ENCODE measurements around the gene MSMB.
"Not testable (repeated sequence)": the region's sequence is repeated elsewhere in the genome, so short reads cannot be mapped to it uniquely, and the experiment has no call there.

MSMB gene, protein sequence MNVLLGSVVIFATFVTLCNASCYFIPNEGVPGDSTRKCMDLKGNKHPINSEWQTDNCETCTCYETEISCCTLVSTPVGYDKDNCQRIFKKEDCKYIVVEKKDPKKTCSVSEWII

GRCh38 chr10:46046261-46046660, at the start of gene MSMB:
Gene MSMB (minus strand): TSS chr10:46046269. CDS start chr10:46046237, 32 bp downstream.
- no peak for DNase-seq

DNA sequence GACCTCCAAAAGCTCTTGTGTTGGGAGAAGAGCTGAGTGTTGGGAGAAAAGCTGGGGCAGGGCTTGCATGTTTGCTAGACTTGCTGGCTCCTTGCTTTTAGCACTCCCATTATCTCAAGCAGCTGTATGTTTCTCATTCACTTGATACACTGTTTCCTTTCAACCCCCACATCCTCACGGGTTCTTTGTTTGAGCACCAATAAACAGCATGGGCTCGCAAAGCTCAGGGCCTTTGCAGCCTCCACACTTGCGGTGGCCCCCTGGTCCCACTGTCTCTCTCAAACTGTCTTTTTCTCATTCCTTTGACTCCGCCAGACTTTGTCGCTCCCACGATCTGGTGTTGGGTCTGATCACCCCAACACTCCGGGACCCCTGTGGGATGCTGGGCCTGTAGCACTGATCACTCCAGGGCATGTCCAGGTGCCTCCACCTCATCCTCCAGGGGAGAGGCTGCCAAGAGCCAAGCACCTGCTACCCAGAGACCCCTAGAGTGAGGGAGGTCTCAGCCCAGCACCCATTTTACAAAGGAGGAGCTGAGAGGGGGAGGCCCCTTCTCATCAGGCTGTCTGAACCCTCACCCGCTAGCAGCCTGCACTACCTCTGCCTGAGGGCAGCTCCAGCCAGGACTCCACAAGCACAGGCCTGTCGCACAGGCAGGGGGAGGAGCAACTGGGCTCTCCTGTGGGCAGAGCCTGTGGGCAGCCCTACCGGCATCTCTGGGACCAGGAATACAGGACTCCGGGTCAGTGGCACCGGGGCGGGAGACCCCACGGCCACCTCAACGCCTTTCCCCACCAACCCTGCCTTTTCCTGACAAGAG, 49.1 kb upstream of the MSMB start:
- DNase-seq = no peak

GRCh38 chr10:46094197-46094500, 48.1 kb upstream of the MSMB start:
- DNase-seq = no peak

- peak; percentile 39 for DNase-seq
Measured at GRCh38 chr10:46093316-46094196, 47.5 kb upstream of the MSMB start.

- no peak for DNase-seq
Measured at GRCh38 chr10:46092524-46093081, 46.5 kb upstream of the MSMB start.

- no peak for DNase-seq
Measured at GRCh38 chr10:46091828-46092523, 45.9 kb upstream of the MSMB start.

DNA sequence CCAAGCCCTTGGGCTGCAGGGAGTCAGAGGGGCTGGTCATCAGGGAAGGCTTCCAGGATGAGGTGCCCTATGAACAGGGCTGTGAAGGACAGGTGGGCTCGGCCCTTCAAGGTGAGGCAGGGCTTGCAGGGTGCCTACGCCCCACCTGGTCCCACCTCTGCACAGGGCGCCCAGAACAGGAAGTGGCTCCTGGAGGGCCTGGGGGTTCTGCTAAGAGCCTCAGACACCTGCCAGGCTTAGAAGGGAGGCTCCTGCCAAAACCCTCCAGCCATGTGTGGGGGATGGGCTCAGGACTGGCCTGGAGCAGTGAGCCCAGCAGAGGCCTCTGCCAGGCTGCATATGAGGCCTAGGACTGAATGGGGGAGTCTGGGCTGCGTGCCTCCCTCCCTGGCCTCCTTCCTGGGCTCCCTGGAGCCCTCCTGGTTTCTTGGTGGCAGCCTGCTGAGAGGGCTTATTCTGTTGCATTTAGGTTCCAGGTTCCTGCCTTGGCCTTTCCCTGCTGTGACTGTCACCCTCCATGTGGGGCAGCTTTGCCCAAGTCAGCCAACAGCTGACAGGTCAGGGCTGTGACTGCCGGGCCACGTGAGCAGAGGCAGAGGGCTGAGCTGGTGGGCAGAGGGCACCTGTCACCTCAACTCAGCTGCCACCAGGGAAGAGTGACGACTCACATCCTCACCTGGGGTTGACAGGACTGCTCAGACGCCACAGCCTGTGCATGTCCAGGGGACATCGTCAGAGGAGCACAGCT, 45.2 kb upstream of the MSMB start:
- DNase-seq = no peak

DNA sequence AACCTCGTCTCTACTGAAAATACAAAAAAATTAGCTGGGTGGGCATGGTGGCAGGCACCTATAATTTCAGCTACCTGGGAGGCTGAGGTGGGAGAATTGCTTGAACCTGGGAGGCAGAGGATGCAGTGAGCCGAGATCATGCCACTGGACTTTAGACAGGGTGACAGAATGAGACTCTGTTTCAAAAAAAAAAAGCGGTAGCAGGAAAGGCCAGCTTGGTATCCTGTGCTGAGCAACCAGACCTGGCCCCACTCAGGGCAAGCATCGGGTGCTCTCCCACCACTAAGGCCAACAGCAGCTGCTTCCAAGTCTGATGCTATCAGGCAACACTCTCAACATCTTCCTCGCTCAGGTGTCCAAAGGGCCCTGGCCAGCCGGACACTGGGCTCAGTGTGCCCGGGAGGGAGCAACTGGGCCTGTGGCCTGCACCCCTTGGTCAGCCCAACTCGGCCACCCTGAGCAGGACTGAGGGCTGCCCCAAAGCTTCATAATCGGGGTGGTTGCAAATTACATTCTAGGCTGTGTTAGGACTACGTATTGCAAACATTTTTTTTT, 44.3 kb upstream of the MSMB start:
- DNase-seq = no peak

- DNase-seq = not testable (repeated sequence)
Measured at GRCh38 chr10:46087381-46087780, 41.3 kb upstream of the MSMB start.

- DNase-seq = no peak
Measured at GRCh38 chr10:46084321-46085165, 38.5 kb upstream of the MSMB start.

DNA sequence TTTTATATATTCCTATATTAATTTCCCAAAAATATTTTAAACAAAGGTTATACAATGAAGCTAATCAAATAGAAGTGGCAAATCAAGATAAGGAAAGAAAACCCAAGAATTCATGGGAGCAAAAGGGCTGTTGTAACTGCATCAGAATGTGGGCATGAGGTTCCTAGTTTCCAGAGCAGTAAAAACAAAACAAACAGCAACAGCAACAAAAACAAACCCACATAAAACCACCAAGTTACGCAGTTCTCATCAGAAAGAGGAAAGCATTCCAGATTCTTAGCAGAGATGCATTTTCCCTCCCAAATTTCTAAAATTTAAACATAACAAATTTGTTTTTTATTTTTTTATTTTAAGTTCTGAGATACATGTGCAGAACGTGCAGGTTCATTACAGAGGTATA, 34.8 kb upstream of the MSMB start:
- DNase-seq = no peak

- no peak for DNase-seq
Measured at GRCh38 chr10:46079831-46080585, 33.9 kb upstream of the MSMB start.

- no peak for DNase-seq
Measured at GRCh38 chr10:46077731-46078413, 31.8 kb upstream of the MSMB start.

- no peak for DNase-seq
Measured at GRCh38 chr10:46077141-46077554, 31.1 kb upstream of the MSMB start.

DNA sequence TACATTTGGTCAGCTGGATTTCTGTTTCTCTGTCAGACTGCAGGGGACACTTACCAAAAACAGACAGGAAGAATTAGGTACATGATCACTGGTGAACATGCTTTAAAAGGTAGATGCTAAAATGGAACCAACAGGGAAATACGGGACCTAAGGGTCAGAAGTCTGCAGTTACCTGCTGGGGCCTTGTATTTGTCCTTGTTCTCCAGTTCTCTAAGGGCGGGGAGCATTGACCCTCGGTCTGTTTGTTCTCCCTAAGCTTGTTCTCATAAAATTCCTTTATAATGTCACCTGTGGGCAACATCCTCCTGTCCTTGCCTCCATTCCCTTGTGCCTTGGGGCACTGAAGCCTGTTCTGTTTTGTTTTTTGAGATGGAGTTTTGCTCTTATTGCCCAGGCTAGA, 29.8 kb upstream of the MSMB start:
- no peak for DNase-seq

DNA sequence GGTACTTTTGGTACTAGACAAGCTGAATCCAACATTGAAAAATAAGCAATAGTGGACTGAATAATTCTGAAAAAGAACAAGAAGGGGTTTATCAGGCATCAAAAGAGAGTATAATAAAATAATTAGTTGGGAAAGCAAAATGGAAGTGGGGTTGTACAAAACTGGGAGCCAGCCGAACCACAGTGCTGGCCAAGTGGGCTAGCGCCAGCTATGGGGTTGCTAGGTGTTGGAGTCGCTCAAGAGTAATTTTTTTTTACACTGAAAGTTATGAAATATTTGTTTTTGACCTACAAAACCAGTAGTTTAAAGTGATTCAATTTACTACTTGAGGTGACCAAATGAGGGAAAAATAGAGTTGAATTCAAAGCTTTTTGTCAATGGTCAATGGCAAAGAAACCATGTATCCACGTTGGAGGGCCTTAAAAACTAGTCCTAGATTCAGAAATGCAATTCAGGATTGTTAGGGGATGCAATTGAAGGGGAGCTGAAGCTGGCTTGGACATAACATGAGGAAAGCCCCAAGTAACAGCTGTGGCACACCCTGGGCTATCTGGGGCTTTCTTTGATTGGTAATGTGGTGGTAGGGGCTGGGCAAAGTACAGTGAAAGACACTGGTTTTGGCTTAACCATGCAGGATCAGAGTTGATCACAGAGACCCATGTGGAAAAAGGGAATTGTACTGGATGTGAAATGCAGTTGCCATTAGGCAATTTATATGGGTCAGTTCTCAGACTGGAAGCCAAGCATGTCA, 28.3 kb upstream of the MSMB start:
- DNase-seq = no peak

DNA sequence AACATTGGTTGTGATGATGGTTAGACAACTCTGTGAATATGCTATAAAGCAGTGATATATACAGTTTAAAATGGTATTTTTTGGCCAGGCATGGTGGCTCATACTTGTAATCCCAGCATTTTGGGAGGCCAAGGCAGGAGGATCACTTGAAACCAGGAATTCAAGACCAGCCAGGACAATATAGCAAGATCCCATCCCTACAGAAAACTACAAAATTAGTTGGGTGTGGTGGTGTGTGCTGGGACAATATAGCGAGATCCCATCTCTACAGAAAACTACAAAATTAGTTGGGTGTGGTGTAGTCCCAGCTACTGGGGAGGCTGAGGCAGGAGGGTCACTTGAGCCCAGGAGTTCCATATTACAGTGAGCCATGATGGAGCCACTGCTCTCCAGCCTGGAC, 27.5 kb upstream of the MSMB start:
- no peak for DNase-seq

- no peak for DNase-seq
Measured at GRCh38 chr10:46070749-46071148, 24.7 kb upstream of the MSMB start.

Measured in activated CD8-positive, alpha-beta memory T cell treated with anti-CD3 and anti-CD28 coated beads, Interleukin-2, amount 50 U/mL, for 4 hours (primary cell).